GM12864 (cell line): ENCODE data around the gene LPIN1.

ENCODE experiments used
- DNase-seq: peaks from one replicate; pipeline ENCODE4 v3.0.0-alpha.2; 2011; ENCODE audit warnings: low read depth
- H3K4me3 ChIP-seq: 2 replicates; pipeline ENCODE4 v1.5.1; 2011; ENCODE audit warnings: mild to moderate bottlenecking, low read depth, low read length, control low read depth
- TF ChIP-seq, protein P1 (sequence below): IDR thresholded peaks from 2 replicates; pipeline ENCODE4 v1.5.1; 2011; ENCODE audit warnings: low read depth, mild to moderate bottlenecking, moderate library complexity, low read length, control low read depth, inconsistent platforms; ENCODE audit errors: missing control alignments

The LPIN1 gene

GRCh38 chr2:11777886-11778415 lies 31.5 kb downstream of the LPIN1 start:
- no peak overlapping the region for H3K4me3 ChIP-seq
- no peak for DNase-seq
- TF ChIP-seq, protein P1, sequence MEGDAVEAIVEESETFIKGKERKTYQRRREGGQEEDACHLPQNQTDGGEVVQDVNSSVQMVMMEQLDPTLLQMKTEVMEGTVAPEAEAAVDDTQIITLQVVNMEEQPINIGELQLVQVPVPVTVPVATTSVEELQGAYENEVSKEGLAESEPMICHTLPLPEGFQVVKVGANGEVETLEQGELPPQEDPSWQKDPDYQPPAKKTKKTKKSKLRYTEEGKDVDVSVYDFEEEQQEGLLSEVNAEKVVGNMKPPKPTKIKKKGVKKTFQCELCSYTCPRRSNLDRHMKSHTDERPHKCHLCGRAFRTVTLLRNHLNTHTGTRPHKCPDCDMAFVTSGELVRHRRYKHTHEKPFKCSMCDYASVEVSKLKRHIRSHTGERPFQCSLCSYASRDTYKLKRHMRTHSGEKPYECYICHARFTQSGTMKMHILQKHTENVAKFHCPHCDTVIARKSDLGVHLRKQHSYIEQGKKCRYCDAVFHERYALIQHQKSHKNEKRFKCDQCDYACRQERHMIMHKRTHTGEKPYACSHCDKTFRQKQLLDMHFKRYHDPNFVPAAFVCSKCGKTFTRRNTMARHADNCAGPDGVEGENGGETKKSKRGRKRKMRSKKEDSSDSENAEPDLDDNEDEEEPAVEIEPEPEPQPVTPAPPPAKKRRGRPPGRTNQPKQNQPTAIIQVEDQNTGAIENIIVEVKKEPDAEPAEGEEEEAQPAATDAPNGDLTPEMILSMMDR: no peak

DNA sequence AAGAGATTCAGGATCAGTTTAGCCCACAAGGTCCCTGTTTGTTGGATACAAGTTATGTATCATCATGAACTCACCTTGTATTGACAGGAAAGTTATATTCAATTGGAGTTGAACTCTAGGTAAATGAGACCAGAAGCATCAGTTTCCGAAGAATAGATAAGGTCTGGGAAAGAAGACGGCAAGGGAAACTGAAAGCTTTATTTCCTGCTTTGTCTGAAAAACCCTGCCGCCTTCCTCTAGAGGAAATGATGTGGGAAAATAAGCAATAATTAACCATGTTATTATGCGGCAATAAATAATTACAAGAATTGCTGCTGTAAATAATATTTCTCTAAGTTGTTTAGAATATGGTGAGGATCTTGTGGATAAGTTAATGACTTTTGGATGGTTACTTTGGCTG lies 32.0 kb downstream of the LPIN1 start:
- no peak overlapping the region for H3K4me3 ChIP-seq
- TF ChIP-seq, protein P1: no peak
- DNase-seq: no peak

DNA sequence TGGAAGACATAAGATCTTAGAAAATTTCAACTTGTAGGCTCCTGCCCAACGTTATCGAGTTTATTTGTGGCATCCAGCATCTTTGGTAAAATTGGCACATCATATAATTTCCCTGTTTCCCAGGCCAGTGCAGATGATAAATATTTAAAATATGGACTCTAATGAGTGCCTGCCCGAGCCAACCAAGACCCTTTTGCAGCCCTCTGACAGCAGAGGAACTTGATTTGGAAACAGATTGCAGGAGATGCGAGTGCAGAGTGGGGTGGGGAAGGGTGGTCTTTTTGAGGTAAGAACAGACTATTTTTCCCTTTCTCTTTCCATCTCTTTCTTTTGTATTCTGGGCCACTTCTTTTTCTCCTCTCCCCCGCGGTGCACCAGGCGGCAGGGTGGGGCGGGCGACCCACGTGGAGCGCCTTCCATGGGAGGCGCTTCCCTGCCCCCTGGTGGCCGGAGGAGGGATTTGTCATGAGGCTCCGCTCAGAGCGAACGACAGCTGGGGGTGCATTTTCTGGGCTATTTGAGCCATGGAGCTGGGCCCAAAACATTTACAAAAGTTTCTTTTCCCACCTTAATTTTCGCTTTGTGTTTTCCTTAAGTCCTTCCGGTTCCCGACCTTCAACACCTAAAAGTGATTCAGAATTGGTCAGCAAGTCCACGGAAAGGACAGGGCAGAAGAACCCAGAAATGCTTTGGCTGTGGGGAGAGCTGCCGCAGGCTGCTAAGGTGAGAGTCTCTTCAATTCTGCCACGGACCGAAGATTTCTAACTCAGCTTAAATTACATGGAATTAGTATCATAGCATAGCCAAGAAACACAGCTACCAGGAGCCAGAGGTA lies 32.7 kb downstream of the LPIN1 start:
- TF ChIP-seq, protein P1: peak; percentile 86
- no peak for DNase-seq
- no peak overlapping the region for H3K4me3 ChIP-seq

GRCh38 chr2:11781602-11782001 lies 35.2 kb downstream of the LPIN1 start:
- TF ChIP-seq, protein P1: no peak
- H3K4me3 ChIP-seq: no peak overlapping the region
- no peak for DNase-seq

DNA sequence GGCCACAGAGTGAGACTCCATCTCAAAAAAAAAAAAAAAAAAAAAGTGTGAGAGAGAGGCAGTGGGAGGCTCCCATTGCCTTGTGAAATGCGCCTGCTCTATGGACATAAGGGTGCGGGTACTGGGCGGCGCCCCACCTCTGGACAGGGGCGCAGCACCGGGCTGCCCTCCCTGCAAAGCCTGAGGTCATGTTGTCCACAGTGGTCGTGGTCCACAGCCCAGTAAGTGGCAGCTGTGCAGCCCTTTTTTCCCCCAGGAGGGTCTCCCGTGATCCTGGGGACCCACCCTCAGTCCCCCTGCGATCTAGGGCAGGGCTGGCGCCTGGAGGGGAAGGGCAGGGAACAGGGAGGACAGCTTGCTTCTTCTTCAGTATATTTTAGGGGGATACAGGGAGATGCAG lies 37.8 kb downstream of the LPIN1 start:
- TF ChIP-seq, protein P1: no peak
- no peak for DNase-seq
- H3K4me3 ChIP-seq: no peak overlapping the region

- TF ChIP-seq, protein P1: peak; percentile 82
- DNase-seq: no peak
- H3K4me3 ChIP-seq: no peak overlapping the region
Measured at GRCh38 chr2:11784747-11785610, 38.5 kb downstream of the LPIN1 start.
